ENCODE results near the gene LRRC8E. TPM values are rescaled to one million over a fixed set of nuclear protein-coding genes. Genes with fewer than 3 reads are reported as not detected.

LRRC8E gene
- total and polyA plus RNA-seq, 10 of the 15 experiments (the other 5 are each of a cell fraction or from before 2014, with no cell fraction given) = 0.04 to 0.32 (median 0.25) TPM; not detected in 7

GRCh38 chr19:7928741-7929701 is 40.7 kb downstream of the LRRC8E start (continued):
- TF ChIP-seq ZBTB4 (CRISPR knock-in tag; IDR thresholded peaks at IDR 0.05) = no peak
- no peak for TF ChIP-seq HSF1 (IDR thresholded peaks at IDR 0.05; ENCODE audit: low read depth, low read length)
- no peak for TF ChIP-seq DPF2 (IDR thresholded peaks at IDR 0.05)
- no peak for TF ChIP-seq EED (IDR thresholded peaks at IDR 0.05; ENCODE audit: low read depth)
- no peak for TF ChIP-seq BACH1 (IDR thresholded peaks at IDR 0.05; ENCODE audit: borderline replicate concordance)
- TF ChIP-seq POU2F2 (IDR thresholded peaks at IDR 0.05; ENCODE audit: borderline replicate concordance, low read depth, low read length) = no peak
- TF ChIP-seq, protein P1, sequence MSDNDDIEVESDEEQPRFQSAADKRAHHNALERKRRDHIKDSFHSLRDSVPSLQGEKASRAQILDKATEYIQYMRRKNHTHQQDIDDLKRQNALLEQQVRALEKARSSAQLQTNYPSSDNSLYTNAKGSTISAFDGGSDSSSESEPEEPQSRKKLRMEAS (IDR thresholded peaks at IDR 0.05; ENCODE audit: low read depth, low read length) = no peak
- no peak for TF ChIP-seq HDGF (IDR thresholded peaks at IDR 0.05)
- no peak for TF ChIP-seq RFX5 (IDR thresholded peaks at IDR 0.05; ENCODE audit: low read depth, low read length)
- no peak for TF ChIP-seq HDAC2 (IDR thresholded peaks at IDR 0.05)
- no peak for TF ChIP-seq MYC (IDR thresholded peaks at IDR 0.05; ENCODE audit: insufficient read depth, insufficient read length, insufficient replicate concordance, low read length, severe bottlenecking)
- peak; percentile 20 to 42; a peak in 2 of 4 replicates for TF ChIP-seq IKZF2 (IDR thresholded peaks at IDR 0.05)
- TF ChIP-seq RUNX3 (IDR thresholded peaks at IDR 0.05; ENCODE audit: low read length) = peak; percentile 28; the same call in 1 of the 2 replicates
- TF ChIP-seq STAT1 (conservative IDR thresholded peaks at IDR 0.05) = no peak
- TF ChIP-seq RAD21 (IDR thresholded peaks at IDR 0.05; ENCODE audit: insufficient read depth, low read depth, low read length) = peak; percentile 55
- no peak for TF ChIP-seq ETV6 (conservative IDR thresholded peaks at IDR 0.05 in 1 of 2, IDR thresholded peaks at IDR 0.05 in 1 of 2; ENCODE audit: borderline replicate concordance in 1 of 2, low read depth in 1 of 2)
- 0 out of 2 replicates have a peak, but pooled peaks have one; percentile 11 for TF ChIP-seq ZBTB33 (IDR thresholded peaks at IDR 0.05)
